Measurements from ENCODE around the gene SLC3A2. TPM values are rescaled to one million over a fixed set of nuclear protein-coding genes. Genes with fewer than 3 reads are reported as not detected.

Gene SLC3A2
- total and polyA plus RNA-seq, 2 of the 13 experiments (the other 11 are each of a cell fraction or from before 2014, with no cell fraction given): 213 to 226 TPM

DNA sequence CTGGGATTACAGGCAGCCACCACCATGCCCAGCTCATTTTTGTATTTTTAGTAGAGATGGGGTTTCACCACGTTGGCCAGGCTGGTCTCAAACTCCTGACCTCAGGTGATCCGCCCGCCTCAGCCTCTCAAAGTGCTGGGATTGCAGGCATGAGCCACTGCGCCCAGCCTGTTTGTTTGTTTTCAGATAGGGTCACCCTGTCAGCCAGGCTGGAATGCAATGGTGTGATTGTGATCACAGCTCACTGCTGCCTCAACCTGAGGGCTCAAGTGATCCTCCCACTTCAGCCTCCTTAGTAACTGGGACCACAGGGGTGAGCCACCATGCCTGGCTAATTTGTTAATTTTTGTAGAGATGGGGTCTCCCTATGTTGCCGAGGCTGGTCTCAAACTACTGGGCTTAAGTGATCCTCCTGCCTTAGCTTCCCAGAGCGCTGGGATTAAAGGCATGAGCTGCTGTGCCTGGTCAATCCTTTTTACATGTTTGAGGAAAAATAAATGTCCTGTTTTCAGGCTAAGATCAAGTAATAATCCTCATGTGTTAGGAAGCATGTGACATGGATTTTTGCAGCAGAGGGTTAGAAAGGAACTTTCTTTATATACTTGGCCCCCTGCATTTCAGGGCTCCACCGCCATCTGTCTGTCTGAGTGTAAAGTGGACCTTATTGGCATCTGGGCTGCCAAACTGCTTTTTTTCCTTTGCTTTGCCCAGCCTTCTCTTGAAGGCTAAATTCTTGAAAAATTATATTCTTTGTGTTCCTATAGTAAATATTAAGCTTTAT is 4.8 kb upstream of the SLC3A2 start (continued):
- TF ChIP-seq, protein P1, sequence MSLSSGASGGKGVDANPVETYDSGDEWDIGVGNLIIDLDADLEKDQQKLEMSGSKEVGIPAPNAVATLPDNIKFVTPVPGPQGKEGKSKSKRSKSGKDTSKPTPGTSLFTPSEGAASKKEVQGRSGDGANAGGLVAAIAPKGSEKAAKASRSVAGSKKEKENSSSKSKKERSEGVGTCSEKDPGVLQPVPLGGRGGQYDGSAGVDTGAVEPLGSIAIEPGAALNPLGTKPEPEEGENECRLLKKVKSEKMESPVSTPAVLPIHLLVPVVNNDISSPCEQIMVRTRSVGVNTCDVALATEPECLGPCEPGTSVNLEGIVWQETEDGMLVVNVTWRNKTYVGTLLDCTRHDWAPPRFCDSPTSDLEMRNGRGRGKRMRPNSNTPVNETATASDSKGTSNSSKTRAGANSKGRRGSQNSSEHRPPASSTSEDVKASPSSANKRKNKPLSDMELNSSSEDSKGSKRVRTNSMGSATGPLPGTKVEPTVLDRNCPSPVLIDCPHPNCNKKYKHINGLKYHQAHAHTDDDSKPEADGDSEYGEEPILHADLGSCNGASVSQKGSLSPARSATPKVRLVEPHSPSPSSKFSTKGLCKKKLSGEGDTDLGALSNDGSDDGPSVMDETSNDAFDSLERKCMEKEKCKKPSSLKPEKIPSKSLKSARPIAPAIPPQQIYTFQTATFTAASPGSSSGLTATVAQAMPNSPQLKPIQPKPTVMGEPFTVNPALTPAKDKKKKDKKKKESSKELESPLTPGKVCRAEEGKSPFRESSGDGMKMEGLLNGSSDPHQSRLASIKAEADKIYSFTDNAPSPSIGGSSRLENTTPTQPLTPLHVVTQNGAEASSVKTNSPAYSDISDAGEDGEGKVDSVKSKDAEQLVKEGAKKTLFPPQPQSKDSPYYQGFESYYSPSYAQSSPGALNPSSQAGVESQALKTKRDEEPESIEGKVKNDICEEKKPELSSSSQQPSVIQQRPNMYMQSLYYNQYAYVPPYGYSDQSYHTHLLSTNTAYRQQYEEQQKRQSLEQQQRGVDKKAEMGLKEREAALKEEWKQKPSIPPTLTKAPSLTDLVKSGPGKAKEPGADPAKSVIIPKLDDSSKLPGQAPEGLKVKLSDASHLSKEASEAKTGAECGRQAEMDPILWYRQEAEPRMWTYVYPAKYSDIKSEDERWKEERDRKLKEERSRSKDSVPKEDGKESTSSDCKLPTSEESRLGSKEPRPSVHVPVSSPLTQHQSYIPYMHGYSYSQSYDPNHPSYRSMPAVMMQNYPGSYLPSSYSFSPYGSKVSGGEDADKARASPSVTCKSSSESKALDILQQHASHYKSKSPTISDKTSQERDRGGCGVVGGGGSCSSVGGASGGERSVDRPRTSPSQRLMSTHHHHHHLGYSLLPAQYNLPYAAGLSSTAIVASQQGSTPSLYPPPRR (CRISPR knock-in tag; IDR thresholded peaks at IDR 0.05; ENCODE audit: borderline replicate concordance): no peak
- TF ChIP-seq SALL1 (CRISPR knock-in tag; IDR thresholded peaks at IDR 0.05) (0 out of 2 replicates have a peak, but pooled peaks have one; percentile 12), PTBP1 (IDR thresholded peaks at IDR 0.05; ENCODE audit: low read depth, low read length, poor library complexity, severe bottlenecking) (no peak), CCDC6 (CRISPR knock-in tag; IDR thresholded peaks at IDR 0.05) (no peak), RFXAP (CRISPR knock-in tag; IDR thresholded peaks at IDR 0.05; ENCODE audit: borderline replicate concordance) (no peak), SIN3B (IDR thresholded peaks at IDR 0.05; ENCODE audit: low read length) (no peak), ZNF160 (CRISPR knock-in tag; IDR thresholded peaks at IDR 0.05) (no peak), HNRNPK (IDR thresholded peaks at IDR 0.05; ENCODE audit: low read depth, low read length, poor library complexity, severe bottlenecking) (no peak), GABPB1 (CRISPR knock-in tag; IDR thresholded peaks at IDR 0.05) (no peak), RAD51 (IDR thresholded peaks at IDR 0.05; ENCODE audit: borderline replicate concordance) (no peak), ZNF770 (CRISPR knock-in tag; IDR thresholded peaks at IDR 0.05) (peak; percentile 92), ZKSCAN8 (CRISPR knock-in tag; IDR thresholded peaks at IDR 0.05; ENCODE audit: borderline replicate concordance) (no peak)
- TF ChIP-seq, protein P2, sequence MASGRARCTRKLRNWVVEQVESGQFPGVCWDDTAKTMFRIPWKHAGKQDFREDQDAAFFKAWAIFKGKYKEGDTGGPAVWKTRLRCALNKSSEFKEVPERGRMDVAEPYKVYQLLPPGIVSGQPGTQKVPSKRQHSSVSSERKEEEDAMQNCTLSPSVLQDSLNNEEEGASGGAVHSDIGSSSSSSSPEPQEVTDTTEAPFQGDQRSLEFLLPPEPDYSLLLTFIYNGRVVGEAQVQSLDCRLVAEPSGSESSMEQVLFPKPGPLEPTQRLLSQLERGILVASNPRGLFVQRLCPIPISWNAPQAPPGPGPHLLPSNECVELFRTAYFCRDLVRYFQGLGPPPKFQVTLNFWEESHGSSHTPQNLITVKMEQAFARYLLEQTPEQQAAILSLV (CRISPR knock-in tag; IDR thresholded peaks at IDR 0.05; ENCODE audit: borderline replicate concordance): no peak
- TF ChIP-seq, protein P3, sequence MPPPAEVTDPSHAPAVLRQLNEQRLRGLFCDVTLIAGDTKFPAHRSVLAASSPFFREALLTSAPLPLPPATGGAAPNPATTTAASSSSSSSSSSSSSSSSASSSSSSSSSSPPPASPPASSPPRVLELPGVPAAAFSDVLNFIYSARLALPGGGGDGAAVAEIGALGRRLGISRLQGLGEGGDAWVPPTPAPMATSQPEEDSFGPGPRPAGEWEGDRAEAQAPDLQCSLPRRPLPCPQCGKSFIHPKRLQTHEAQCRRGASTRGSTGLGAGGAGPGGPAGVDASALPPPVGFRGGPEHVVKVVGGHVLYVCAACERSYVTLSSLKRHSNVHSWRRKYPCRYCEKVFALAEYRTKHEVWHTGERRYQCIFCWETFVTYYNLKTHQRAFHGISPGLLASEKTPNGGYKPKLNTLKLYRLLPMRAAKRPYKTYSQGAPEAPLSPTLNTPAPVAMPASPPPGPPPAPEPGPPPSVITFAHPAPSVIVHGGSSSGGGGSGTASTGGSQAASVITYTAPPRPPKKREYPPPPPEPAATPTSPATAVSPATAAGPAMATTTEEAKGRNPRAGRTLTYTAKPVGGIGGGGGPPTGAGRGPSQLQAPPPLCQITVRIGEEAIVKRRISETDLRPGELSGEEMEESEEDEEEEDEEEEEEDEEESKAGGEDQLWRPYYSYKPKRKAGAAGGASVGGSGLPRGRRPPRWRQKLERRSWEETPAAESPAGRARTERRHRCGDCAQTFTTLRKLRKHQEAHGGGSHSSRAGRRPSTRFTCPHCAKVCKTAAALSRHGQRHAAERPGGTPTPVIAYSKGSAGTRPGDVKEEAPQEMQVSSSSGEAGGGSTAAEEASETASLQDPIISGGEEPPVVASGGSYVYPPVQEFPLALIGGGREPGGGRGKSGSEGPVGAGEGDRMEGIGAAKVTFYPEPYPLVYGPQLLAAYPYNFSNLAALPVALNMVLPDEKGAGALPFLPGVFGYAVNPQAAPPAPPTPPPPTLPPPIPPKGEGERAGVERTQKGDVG (CRISPR knock-in tag; IDR thresholded peaks at IDR 0.05; ENCODE audit: borderline replicate concordance): peak; percentile 83; the same call in 1 of the 2 replicates
